Ishikawa (cell line): ENCODE results near the gene PAPSS1.

Experiments
- EP300 ChIP-seq: IDR thresholded peaks from 2 replicates; pipeline ENCODE4 v1.6.1; 2012; ENCODE audit warnings: borderline replicate concordance
- FOXM1 ChIP-seq: IDR thresholded peaks from 2 replicates; pipeline ENCODE4 v1.6.1; 2012; ENCODE audit warnings: low read depth, borderline replicate concordance
- NFIC ChIP-seq: IDR thresholded peaks from 2 replicates; pipeline ENCODE4 v1.6.1; 2012
- TAF1 ChIP-seq: IDR thresholded peaks from 2 replicates; pipeline ENCODE4 v1.6.1; 2012; ENCODE audit warnings: low read depth, mild to moderate bottlenecking
- YY1 ChIP-seq: IDR thresholded peaks from 2 replicates; pipeline ENCODE4 v1.6.1; 2012; ENCODE audit warnings: low read depth
- TF ChIP-seq, protein P1 (sequence below): IDR thresholded peaks from 2 replicates; pipeline ENCODE4 v1.6.1; 2012
- TF ChIP-seq, protein P2 (sequence below): IDR thresholded peaks from 2 replicates; pipeline ENCODE4 v1.6.1; 2012

- TF ChIP-seq EP300 (no peak), NFIC (no peak), YY1 (no peak), TAF1 (no peak), FOXM1 (no peak)
- TF ChIP-seq, protein P1, sequence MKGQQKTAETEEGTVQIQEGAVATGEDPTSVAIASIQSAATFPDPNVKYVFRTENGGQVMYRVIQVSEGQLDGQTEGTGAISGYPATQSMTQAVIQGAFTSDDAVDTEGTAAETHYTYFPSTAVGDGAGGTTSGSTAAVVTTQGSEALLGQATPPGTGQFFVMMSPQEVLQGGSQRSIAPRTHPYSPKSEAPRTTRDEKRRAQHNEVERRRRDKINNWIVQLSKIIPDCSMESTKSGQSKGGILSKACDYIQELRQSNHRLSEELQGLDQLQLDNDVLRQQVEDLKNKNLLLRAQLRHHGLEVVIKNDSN: no peak
- TF ChIP-seq, protein P2, sequence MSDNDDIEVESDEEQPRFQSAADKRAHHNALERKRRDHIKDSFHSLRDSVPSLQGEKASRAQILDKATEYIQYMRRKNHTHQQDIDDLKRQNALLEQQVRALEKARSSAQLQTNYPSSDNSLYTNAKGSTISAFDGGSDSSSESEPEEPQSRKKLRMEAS: no peak
Observed at GRCh38 chr4:107701565-107701964, 18.5 kb downstream of the PAPSS1 start.
